HG02884 (cell line): ENCODE data around the gene DISC1.
"Not testable (repeated sequence)": the region's sequence is repeated elsewhere in the genome, so short reads cannot be mapped to it uniquely, and the experiment has no call there.

Experiments
- ATAC-seq: cut with Tn5 transposase; IDR thresholded peaks from one replicate; pipeline ENCODE4 v1.9.1; 2021; ENCODE audit warnings: mild to moderate bottlenecking, moderate library complexity; ENCODE audit not compliant: unreplicated experiment

The DISC1 gene

DNA sequence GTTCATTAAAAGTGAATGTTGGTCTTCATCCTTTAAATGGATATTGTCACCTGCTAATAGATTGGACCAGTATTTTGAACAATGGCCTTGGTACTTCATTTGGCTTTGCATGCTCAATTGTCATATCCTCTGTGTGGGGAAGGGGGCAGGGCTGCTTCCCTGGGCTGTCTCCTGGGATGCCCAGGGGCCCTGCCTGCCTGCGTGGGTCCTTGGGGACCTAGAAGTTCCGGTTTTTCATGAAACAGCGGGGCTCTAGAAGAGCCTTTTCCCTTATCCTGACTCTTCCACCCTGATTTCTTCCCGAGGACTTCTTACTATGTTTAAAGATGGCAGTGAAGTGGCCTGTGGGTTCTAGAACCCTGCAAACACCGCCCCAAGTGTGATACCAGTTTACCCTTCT, 97.5 kb downstream of the DISC1 start:
- ATAC-seq: no peak

GRCh38 chr1:231724876-231725647, 98.5 kb downstream of the DISC1 start:
- peak; percentile 62 for ATAC-seq

DNA sequence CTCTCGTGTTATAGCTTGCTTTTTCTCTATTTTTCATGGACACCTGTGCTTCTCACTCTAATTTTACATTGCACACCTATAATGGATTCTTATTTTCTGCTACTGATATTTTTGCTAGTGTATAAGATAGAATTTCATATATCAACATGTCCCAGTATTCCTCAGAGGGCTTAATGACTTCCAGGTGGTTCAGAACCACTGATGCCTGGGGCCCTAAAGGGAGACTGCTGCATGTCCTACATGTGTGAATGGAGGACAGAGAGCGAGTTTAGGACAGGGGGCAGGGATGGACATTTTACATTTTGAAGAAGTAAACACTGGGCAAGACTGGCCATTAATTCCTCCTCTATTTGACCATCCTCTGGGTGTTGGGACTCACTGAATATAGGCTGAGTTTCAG, 100.6 kb downstream of the DISC1 start:
- no peak for ATAC-seq

GRCh38 chr1:231728987-231729386, 102.4 kb downstream of the DISC1 start:
- ATAC-seq: not testable (repeated sequence)

DNA sequence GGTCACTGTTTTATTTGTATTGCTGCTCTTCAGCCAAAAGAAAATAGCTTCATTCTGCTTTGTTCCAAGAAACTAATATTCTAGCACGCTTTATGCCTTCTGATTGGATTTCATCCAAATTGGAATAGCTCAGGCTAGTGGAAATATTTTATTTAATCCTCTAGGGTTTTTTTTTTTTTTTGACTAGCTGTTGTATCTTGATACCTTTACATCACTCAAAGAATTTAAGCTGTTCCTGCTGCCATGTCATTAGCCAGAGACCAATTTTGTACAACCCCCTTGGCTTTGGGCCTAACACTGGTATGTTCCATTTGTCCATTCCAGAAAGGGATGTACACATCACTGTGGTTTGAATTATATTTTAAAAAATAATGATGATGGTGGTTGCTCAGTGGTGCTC, 103.0 kb downstream of the DISC1 start:
- no peak for ATAC-seq

GRCh38 chr1:231731268-231731667, 104.7 kb downstream of the DISC1 start:
- ATAC-seq: no peak

- no peak for ATAC-seq
Observed at GRCh38 chr1:231733063-231733462, 106.5 kb downstream of the DISC1 start.

GRCh38 chr1:231733672-231734071, 107.1 kb downstream of the DISC1 start:
- ATAC-seq: no peak

DNA sequence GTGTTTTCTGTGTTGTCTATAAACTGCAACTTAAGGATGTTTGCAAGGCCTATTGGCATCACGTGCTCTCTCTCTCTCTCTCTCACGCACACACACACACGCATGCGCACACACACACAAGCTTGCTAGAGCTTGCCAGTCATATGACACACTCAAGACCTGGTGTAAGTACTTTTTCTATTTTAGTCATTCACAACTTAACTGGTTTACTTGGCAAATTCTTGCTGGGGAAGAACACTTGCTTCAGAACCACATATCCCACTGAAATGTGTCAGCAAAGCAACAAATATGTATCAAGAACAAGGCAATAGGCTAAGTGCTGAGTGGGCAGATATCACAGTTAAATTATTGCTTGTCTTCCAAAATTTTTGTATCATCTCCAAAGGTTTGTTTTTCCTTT, 107.8 kb downstream of the DISC1 start:
- ATAC-seq: no peak

GRCh38 chr1:231735411-231735810, 108.8 kb downstream of the DISC1 start:
- no peak for ATAC-seq

- ATAC-seq: no peak
Observed at GRCh38 chr1:231735941-231736340, 109.4 kb downstream of the DISC1 start.

GRCh38 chr1:231736464-231736863, 109.9 kb downstream of the DISC1 start:
- no peak for ATAC-seq

- no peak for ATAC-seq
Observed at GRCh38 chr1:231738554-231738953, 112.0 kb downstream of the DISC1 start.

- ATAC-seq: no peak
Observed at GRCh38 chr1:231743966-231744365, 117.4 kb downstream of the DISC1 start.

DNA sequence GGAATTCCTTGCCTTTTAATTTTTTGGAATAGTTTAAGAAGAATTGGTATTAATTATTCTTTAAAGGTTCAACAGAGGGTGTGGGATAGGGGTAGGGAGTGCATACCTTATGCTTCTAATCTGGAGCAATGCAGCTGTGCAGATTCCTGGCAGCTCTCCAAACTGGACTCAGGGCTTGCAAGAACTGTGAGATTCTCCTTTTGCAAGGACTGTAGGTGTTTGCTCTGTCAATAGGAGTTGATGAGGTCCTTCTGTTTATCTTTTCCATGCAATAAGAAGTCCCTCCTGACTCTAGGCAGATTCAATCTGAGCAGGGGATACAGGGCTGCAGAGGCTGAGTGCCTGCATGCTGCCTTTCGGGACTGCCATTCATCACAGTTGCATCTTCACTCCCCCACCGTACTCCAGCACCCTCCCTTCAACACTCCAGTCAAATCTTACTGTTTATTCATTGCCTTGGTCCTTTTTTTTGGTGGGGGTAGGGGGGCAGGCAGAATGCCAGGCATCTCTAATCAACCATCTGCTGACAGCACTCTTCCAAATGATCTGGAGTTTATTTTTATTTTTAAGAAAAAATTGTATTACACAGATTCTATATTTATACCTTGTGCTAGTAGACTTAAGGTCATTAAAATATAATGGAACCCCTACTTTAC, 122.3 kb downstream of the DISC1 start:
- no peak for ATAC-seq

DNA sequence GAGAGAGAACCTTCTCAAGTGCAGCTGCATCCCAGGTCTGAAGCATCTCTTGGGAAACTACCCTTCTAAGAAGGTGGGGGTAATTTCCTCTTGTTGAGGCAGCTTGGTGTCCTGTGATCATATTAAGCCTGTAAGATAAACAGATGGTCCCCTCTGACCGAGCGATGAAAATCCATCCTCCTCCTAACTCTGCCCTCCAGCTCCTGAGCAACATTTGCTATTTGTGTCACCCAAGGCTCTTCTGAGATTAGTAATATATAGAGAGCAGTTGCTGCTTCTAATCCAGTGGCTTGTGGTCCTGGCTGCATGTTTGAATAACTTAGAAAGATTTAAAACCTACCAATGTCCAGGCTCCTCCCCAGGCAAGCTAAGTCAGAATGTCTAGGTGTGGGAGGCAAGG, 123.7 kb downstream of the DISC1 start:
- no peak for ATAC-seq

GRCh38 chr1:231750818-231751362, 124.3 kb downstream of the DISC1 start:
- no peak for ATAC-seq

DNA sequence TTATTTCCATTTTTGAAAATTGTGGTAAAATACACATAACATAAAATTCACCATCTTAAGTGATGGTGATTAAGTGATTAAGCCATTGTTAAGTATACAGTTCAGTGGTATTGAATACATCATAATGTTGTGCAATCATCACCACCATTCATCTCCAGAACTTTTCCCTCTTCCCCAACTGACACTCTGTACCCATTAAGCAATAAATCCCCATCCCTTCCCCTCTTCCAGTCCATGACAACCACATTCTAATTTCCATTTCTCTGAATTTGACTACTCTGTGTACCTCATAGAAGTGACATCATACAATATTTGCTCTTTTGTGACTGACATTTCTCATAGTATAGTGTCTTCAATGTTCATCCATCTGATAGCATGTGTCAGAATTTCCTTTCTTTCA, 124.8 kb downstream of the DISC1 start:
- no peak for ATAC-seq

DNA sequence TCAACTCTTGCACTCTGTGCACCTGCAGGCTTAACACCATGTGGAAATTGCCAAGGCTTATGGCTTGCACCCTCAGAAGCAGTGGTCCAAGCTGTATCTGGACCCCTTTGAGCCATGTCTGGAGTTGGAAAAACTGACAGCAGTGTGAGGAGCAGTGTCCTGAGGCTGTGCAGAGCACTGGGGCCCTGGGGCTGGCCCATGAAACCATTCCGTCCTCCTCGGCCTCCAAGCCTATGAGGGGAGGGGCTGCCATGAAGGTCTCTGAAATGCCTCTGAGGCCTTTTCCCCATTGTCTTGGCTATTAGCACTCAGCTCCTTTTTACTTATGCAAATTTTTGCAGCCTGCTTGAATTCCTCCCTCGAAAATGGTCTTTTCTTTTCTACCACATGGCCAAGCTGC, 126.7 kb downstream of the DISC1 start:
- ATAC-seq: no peak

- peak; percentile 62 for ATAC-seq
Observed at GRCh38 chr1:231757101-231757404, 130.5 kb downstream of the DISC1 start.

GRCh38 chr1:231757759-231758158, 131.2 kb downstream of the DISC1 start:
- ATAC-seq: no peak

- ATAC-seq: no peak
Observed at GRCh38 chr1:231761252-231761651, 134.7 kb downstream of the DISC1 start.
